T-helper 22 cell (primary cell): ENCODE data around the gene KCTD3.

Experiments used
- DNase-seq: peaks from one replicate; pipeline ENCODE4 v3.0.0-alpha.2; 2020; ENCODE audit warnings: low read depth

The KCTD3 gene

GRCh38 chr1:215566556-215567490 is at the start of gene KCTD3:
KCTD3 (plus strand) TSS chr1:215567304; CDS start chr1:215567686, 382 bp downstream.
- DNase-seq = no peak

- no peak for DNase-seq
These were observed 49.6 kb upstream of the KCTD3 start for GRCh38 chr1:215517441-215517891.

DNA sequence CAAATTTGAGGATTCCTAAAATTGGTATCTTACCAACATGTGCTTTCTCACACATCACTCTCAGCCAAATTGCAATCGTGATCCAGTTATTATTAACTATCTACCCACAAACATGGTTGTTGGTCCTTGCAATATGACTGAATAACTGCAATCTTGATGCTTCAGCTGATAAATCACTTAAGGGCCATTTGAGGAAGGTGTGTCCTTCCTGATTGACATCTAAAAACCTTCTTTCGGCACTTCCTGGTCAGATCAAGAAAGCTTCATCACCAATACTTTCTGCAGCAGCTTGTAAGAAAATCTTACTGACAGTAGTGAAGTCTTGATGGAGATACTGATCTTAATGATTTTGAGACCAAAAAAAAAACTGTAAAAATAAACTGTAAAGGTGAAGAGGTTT is 48.5 kb upstream of the KCTD3 start:
- DNase-seq = no peak

DNA sequence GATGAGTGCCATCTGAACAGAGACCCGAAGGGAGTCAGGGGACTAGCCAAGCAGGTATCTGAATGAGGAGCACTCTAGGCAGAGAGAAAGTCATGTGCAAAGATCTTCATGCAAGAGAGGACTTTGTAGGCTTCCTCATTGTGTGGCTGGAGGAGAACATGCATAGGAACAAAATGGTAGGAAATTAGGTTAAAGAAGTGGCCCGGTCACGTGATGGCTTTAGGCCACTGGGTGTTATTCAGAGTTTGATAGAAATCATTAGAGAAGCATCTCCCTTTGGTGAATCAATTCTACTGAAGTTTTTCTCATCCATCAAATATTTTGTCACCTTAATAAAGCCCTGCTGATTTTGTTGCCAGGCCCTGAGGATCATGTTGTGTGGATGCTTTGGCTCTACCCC is 45.8 kb upstream of the KCTD3 start:
- no peak for DNase-seq

GRCh38 chr1:215523128-215523861 is 43.8 kb upstream of the KCTD3 start:
- DNase-seq = no peak

DNA sequence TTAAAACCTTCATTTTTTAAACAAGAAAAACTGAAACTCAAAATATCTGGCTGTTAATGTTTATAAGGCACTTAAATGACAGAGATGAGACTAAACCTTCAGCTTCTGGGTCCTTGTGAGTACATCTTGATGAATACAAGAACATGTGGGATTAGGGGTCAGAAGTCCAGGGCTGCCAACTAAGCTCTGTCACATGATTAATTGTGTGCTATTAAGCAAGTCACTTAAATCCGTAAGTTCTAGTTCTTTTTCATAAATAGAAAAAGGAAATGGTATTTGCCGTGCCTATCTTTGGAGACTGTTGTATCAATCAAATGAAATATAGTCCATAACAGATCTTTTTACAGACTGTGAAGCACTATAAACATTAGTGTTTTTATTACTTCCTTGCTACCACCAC is 43.2 kb upstream of the KCTD3 start:
- no peak for DNase-seq

GRCh38 chr1:215526147-215526845 is 40.8 kb upstream of the KCTD3 start:
- no peak for DNase-seq

GRCh38 chr1:215526846-215527151 is 40.3 kb upstream of the KCTD3 start:
- no peak for DNase-seq

- no peak for DNase-seq
These were observed 38.0 kb upstream of the KCTD3 start for GRCh38 chr1:215529111-215529510.

GRCh38 chr1:215529571-215529970 is 37.5 kb upstream of the KCTD3 start:
- DNase-seq = no peak

- DNase-seq = no peak
These were observed 36.6 kb upstream of the KCTD3 start for GRCh38 chr1:215530401-215530984.

DNA sequence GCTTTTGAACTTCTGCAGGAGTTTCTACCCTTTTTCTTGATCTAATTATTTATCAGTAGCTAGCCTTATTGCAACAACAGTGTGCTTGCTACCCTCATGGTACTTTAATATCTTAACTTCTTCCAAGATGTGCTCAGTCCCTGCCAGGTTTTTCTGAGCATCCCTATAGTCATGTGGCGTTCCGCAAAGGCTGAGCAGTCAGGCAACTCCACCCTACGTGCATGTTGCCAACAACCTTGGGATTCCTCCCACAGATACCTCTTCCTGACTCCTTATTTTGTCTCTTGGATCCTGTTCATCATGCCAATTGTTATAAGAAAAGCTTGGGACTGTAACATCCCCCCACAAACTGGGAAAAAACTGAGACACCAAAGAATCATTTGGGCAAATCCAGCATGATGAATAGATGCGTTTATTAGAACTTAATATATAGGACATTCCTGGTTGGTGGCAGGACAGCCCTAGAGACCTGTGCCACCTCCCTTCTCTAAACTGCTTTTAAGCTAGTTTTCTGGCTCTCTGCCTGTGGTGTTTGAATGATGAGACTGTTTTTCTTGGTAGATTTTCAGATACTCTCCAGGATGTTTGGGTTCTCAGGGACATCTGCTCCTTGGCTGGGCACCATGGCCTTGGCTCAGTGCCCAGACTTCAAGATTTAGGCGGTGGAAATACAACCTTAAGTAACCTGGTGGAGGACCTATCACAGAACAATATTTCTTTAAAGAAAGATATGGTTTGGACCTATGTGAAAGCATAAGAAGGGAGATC is 27.1 kb upstream of the KCTD3 start:
- DNase-seq = no peak

DNA sequence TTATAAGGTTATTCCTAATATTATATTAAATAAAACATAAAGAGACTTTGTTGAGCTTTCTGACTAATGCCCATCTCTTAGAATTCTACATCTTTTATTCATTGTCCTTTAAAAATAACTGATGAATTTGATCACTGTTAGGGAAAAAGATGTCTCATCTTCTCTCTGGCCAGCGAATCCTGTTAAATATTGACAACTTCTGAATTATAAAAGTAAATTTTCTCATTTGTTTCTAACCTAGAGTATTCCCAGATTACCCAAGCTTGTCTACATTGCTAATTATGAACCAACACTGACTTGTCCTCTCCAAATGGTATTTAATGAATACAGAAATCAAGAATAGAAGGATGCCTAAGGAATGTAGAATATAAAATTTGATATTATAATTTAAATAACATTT is 24.8 kb upstream of the KCTD3 start:
- no peak for DNase-seq

- no peak for DNase-seq
These were observed 23.9 kb upstream of the KCTD3 start for GRCh38 chr1:215543191-215543606.

DNA sequence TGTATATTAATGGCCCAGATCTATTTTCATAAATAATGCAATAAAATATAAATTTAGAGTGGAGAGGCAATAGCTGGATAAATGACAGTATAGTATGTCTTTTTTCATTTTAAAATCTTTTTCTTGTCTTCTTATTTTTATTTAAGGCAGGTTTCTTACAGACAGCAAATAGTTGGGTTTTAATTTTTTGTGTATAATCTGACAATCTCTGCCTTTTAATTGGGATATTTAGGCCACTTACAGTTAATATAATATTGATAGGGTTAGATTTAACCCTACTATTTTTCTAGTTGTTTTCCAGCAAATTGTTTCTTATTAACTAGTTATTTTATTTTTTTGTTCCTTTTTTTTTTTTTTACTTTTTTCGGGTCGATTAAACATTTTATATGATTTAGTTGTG is 23.3 kb upstream of the KCTD3 start:
- DNase-seq = no peak

DNA sequence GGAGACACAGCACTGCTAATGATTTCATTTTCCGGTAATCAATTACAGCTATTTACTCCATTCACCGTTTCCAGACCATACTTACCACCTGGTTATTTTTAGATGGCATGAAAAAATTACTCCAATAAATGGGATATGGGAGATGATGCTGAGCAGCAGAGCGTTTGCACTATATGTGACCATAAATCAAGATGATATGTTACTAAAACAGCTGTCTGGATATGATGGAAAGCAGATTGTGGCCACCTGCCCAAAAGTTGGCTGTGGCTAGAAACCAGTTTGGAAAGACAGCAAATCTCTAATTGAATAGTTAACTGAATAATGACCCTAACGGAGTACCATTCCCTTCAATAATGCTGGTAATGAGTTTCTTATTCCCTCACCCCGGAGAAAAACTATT is 22.5 kb upstream of the KCTD3 start:
- DNase-seq = no peak

GRCh38 chr1:215545096-215545495 is 22.0 kb upstream of the KCTD3 start:
- no peak for DNase-seq

DNA sequence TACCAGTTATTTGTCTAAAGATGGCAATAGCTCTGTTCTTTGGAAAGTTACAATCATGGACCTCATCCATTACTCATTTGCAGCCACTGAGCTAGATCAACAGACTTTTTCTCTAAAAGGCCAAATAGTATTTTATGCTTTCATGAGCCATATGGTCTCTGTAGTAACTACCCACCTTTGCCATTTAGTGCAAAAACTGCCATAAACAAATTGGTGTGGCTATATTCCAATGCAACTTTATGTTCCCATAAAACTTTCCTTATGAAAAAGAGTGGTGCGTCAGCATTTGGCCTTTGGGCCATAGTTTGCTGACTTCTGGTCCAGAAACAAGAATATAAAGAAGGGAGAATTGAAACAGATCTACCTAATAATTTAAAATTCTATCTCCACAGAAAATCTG is 20.1 kb upstream of the KCTD3 start:
- DNase-seq = no peak

- no peak for DNase-seq
These were observed 15.3 kb upstream of the KCTD3 start for GRCh38 chr1:215551806-215552205.

DNA sequence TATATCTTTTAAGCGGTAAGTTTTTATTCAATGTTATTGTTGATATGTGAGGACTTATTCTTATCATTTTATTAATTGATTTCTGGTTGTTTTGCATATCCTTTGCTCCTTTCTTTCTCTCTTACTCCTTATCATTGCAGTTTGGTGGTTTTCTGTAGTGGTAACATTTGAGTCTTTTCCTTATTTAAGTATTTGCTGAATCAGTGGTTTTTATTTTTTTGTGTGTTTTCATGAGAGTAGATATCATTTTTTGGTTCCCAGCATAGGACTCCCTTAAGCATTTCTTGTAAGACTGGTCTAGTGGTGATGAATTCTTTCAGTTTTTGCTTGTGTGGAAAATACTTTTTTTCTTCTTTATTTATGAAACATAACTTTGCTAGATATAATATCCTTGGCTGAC is 12.2 kb upstream of the KCTD3 start:
- DNase-seq = no peak

DNA sequence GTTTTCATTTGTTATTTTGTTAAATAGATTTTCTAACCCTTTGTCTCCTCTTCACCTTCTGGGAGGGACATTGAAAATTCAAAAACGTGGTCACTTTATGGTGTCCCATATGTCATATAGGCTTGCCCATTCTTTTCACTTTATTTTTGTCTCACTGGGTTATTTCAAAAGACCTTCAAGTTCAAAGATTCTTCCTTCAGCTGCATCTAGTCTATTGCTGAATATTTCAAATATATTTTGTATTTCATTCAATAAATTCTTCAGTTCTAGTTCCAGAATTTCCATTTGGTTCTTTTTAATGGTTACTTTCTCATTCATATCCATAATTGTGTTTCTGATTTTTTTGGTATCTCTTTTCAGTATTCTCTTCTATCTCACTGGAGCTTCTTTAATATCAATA is 11.6 kb upstream of the KCTD3 start:
- no peak for DNase-seq

GRCh38 chr1:215556996-215557395 is 10.1 kb upstream of the KCTD3 start:
- no peak for DNase-seq
